ENCODE measurements around the gene MYH7B.

Gene MYH7B

DNA sequence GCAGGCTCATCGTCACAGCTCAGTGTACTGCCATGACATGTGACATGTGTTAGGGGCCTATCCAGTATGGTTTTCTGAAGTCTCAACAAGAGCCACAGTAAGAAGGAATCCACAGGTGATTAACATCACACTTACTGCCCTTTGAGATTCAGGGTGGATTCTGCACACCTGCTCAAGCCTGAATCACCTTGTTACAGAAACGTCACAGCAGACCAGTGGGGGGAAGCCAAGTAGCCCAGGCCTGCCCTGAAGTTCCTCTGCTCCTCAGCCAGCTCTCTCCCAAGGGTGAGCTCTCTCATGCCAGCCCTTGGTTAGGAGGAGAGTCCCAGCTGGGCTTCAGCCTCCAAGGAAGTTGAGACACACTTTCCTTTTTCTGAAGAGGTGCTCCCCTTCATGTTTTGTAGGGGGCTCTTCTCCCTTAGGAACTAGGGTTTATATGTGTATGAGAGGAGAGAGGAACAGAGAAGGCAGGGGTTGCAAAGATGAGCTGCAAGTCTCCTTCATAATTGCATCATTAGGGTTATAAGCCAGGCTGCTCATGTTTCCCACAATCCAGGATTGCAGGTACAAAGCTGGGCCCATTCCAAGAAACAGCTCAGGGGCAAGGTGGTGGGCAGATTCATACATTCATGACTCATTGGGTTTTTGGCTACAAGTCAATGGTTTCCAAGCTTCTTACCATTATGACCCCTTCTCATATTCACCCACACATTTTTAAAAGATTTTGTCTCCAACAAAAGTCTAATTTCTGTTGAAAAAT is 11.7 kb upstream of the MYH7B start:
- peak overlapping the region; percentile 71 for H3K27ac ChIP-seq (ENCODE audit: poor library complexity, severe bottlenecking)
- TF ChIP-seq, protein P1, sequence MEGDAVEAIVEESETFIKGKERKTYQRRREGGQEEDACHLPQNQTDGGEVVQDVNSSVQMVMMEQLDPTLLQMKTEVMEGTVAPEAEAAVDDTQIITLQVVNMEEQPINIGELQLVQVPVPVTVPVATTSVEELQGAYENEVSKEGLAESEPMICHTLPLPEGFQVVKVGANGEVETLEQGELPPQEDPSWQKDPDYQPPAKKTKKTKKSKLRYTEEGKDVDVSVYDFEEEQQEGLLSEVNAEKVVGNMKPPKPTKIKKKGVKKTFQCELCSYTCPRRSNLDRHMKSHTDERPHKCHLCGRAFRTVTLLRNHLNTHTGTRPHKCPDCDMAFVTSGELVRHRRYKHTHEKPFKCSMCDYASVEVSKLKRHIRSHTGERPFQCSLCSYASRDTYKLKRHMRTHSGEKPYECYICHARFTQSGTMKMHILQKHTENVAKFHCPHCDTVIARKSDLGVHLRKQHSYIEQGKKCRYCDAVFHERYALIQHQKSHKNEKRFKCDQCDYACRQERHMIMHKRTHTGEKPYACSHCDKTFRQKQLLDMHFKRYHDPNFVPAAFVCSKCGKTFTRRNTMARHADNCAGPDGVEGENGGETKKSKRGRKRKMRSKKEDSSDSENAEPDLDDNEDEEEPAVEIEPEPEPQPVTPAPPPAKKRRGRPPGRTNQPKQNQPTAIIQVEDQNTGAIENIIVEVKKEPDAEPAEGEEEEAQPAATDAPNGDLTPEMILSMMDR (IDR thresholded peaks at IDR 0.05; ENCODE audit: poor library complexity, severe bottlenecking) = no peak
- peak; percentile 99 for DNase-seq (ENCODE audit: low spot score)
- peaks cover 55% of the 10 kb centered on the region for H3K4me1 ChIP-seq (ENCODE audit: insufficient read depth, poor library complexity, severe bottlenecking)
- no peaks in the 10 kb centered on the region for H3K27me3 ChIP-seq (ENCODE audit: insufficient read depth, poor library complexity, severe bottlenecking)
- H3K4me3 ChIP-seq (ENCODE audit: severe bottlenecking) = no peak overlapping the region
- peak; percentile 74 for ATAC-seq (ENCODE audit: low read depth)
- H3K36me3 ChIP-seq (ENCODE audit: low read depth) = peaks cover 93% of the 10 kb centered on the region
- H3K9me3 ChIP-seq (ENCODE audit: severe bottlenecking) = no peaks in the 10 kb centered on the region

DNA sequence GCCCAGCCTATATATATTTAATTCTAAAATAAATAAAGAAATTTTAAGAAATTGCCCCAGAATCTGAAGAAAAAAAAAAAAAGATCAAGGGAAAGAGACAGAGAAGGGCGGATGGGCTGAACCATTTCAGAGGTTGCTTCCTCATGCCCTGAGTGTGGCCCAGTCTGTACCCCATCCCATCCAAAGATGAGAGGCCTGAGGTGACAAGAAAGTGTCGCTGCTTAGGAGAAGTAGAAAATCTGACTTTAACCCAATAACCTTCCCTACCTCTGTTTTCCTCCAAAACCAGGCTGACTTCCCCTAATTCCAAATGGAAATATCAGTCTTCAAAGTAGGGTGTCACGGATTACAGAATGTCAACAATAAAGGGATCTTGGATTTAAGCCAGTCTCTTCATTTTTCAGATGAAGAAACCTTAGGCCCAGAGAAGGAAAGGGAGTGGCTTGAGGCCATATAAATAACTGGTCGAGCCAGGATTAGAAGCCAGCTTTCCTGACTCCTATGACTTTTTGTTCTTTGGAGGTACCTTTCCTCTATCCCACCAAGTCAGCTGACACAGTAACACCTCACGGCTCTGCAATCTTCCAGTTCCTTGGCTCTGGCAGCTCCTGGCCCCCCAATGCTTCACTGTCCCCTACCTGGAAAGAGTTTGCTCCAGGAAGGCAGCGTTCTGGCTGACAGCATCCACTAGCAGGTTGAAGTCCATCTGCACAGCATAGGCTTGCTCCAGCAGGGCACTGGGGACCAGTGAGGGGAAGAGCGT is 10.2 kb upstream of the MYH7B start:
- Histone ChIP-seq H3K9me3 (ENCODE audit: severe bottlenecking) (no peaks in the 10 kb centered on the region), H3K4me3 (ENCODE audit: severe bottlenecking) (no peak overlapping the region), H3K27me3 (ENCODE audit: insufficient read depth, poor library complexity, severe bottlenecking) (no peaks in the 10 kb centered on the region), H3K4me1 (ENCODE audit: insufficient read depth, poor library complexity, severe bottlenecking) (peaks cover 58% of the 10 kb centered on the region), H3K36me3 (ENCODE audit: low read depth) (peaks cover 93% of the 10 kb centered on the region), H3K27ac (ENCODE audit: poor library complexity, severe bottlenecking) (peak overlapping the region; percentile 71)
- DNase-seq (ENCODE audit: low spot score) (no peak), ATAC-seq (ENCODE audit: low read depth) (peak; percentile 31; the same call in 2 of the 3 replicates)
- TF ChIP-seq, protein P1 (IDR thresholded peaks at IDR 0.05; ENCODE audit: poor library complexity, severe bottlenecking) = no peak

DNA sequence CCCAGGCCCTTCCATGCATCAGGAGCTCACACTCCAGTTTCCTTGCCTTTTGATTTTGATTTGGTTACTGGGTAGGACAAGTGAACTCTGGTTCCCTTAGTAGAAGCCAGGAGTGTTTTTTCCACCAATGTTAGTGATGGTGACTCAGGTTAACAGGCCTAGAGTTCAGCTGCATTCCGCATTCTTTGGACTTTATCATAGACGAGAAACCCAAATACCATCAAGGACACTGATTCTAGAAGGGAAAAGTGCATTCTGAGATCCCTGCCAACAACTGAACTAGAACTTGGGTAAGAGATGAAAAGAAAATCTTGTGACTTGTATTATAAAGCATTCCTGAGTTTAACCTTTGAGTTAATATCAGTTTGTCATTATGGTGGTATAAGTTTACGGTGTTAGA is 9.0 kb upstream of the MYH7B start:
- H3K27ac ChIP-seq (ENCODE audit: poor library complexity, severe bottlenecking) = peak overlapping the region; percentile 71
- H3K4me1 ChIP-seq (ENCODE audit: insufficient read depth, poor library complexity, severe bottlenecking) = peaks cover 63% of the 10 kb centered on the region
- DNase-seq (ENCODE audit: low spot score) (no peak), ATAC-seq (ENCODE audit: low read depth) (no peak)
- no peaks in the 10 kb centered on the region for H3K9me3 ChIP-seq (ENCODE audit: severe bottlenecking)
- peaks cover 93% of the 10 kb centered on the region for H3K36me3 ChIP-seq (ENCODE audit: low read depth)
- TF ChIP-seq, protein P1 (IDR thresholded peaks at IDR 0.05; ENCODE audit: poor library complexity, severe bottlenecking) = no peak
- no peak overlapping the region for H3K4me3 ChIP-seq (ENCODE audit: severe bottlenecking)
- H3K27me3 ChIP-seq (ENCODE audit: insufficient read depth, poor library complexity, severe bottlenecking) = no peaks in the 10 kb centered on the region

DNA sequence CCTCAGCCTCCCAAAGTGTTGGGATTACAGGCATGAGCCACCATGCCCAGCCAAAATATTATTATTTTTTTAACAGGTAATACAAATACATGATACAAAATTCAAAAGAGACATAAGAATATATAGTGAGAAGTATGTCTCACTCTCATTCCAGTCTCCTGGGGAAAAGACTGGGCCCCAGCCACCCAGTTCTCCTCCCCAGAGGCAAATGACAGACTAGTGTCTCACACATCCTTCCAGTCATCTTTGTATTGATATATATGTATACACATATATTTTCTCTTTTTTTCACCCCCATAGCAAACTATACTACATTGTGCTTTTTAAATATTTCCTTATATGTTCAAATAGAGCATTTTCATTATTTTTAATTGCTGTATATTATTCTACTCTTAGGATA is 8.3 kb upstream of the MYH7B start:
- ATAC-seq (ENCODE audit: low read depth) = no peak
- H3K9me3 ChIP-seq (ENCODE audit: severe bottlenecking) = no peaks in the 10 kb centered on the region
- TF ChIP-seq, protein P1 (IDR thresholded peaks at IDR 0.05; ENCODE audit: poor library complexity, severe bottlenecking) = no peak
- no peak overlapping the region for H3K4me3 ChIP-seq (ENCODE audit: severe bottlenecking)
- H3K27ac ChIP-seq (ENCODE audit: poor library complexity, severe bottlenecking) = peak overlapping the region; percentile 71
- peaks cover 63% of the 10 kb centered on the region for H3K4me1 ChIP-seq (ENCODE audit: insufficient read depth, poor library complexity, severe bottlenecking)
- H3K36me3 ChIP-seq (ENCODE audit: low read depth) = peaks cover 91% of the 10 kb centered on the region
- H3K27me3 ChIP-seq (ENCODE audit: insufficient read depth, poor library complexity, severe bottlenecking) = no peaks in the 10 kb centered on the region
- no peak for DNase-seq (ENCODE audit: low spot score)

Measured in RWPE2 (cell line).